ENCODE results near the gene EHBP1L1.
"Not testable (repeated sequence)": the region's sequence is repeated elsewhere in the genome, so short reads cannot be mapped to it uniquely, and the experiment has no call there.

The EHBP1L1 gene

GRCh38 chr11:65560555-65561418 lies 15.1 kb upstream of the EHBP1L1 start:
- DNase-seq = peak in 9 of 14 donors; percentile 13 to 50 (median 31)

- DNase-seq = no peak
Measured at GRCh38 chr11:65562020-65562419, 13.8 kb upstream of the EHBP1L1 start.

GRCh38 chr11:65562788-65563187 lies 13.1 kb upstream of the EHBP1L1 start:
- DNase-seq = no peak

GRCh38 chr11:65563601-65564000 lies 12.3 kb upstream of the EHBP1L1 start:
- no peak for DNase-seq

- DNase-seq = not testable (repeated sequence)
Measured at GRCh38 chr11:65564879-65565559, 10.8 kb upstream of the EHBP1L1 start.

- no peak for DNase-seq
Measured at GRCh38 chr11:65565624-65566453, 10.0 kb upstream of the EHBP1L1 start.

GRCh38 chr11:65569164-65569972 lies 6.5 kb upstream of the EHBP1L1 start:
- peak in 1 of 14 donors; percentile 78 for DNase-seq

- peak; percentile 94 to 100 (median 98) for DNase-seq
Measured at GRCh38 chr11:65569973-65570918, 5.6 kb upstream of the EHBP1L1 start, which contains the start of gene ZNRD2. Gene ZNRD2, plus strand, starts transcription at chr11:65570477. Its CDS starts 15 bp downstream, at chr11:65570492.

GRCh38 chr11:65571420-65571819 lies 4.4 kb upstream of the EHBP1L1 start:
- no peak for DNase-seq

GRCh38 chr11:65571940-65572339 lies 3.9 kb upstream of the EHBP1L1 start:
- no peak for DNase-seq

GRCh38 chr11:65572356-65573051 lies 3.3 kb upstream of the EHBP1L1 start, which contains the start of gene FAM89B:
Gene FAM89B, plus strand, starts transcription at chr11:65572538. Its CDS starts 132 bp downstream, at chr11:65572670.
- DNase-seq = peak in 12 of 14 donors; percentile 48 to 88 (median 74)

- peak in 1 of 14 donors; percentile 47 for DNase-seq
Measured at GRCh38 chr11:65573391-65574079, 2.3 kb upstream of the EHBP1L1 start.

GRCh38 chr11:65574109-65574810 lies 1.6 kb upstream of the EHBP1L1 start:
- peak in 12 of 14 donors; percentile 47 to 87 (median 64) for DNase-seq

GRCh38 chr11:65574811-65575567 lies 864 bp upstream of the EHBP1L1 start:
- peak in 2 of 14 donors; percentile 23 to 82 for DNase-seq

- DNase-seq = no peak
Measured at GRCh38 chr11:65576232-65576866, 496 bp downstream of the EHBP1L1 start.

GRCh38 chr11:65576867-65577755 lies 1.3 kb downstream of the EHBP1L1 start:
- DNase-seq = peak in 6 of 14 donors; percentile 18 to 69 (median 34)
